HFFc6 (cell line): ENCODE data around the gene CAMK1. TPM values are rescaled to one million over a fixed set of nuclear protein-coding genes. Genes with fewer than 3 reads are reported as not detected.

ENCODE experiments used
- DNase-seq: peaks from one replicate; pipeline ENCODE4 v3.0.0-alpha.2; 2018
- H3K27ac Mint-ChIP-seq: 2 replicates; pipeline ENCODE4 v1.8.0; 2020; ENCODE audit warnings: mild to moderate bottlenecking, mixed read lengths
- H3K27me3 Mint-ChIP-seq: 2 replicates; pipeline ENCODE4 v1.8.0; 2021; ENCODE audit warnings: mild to moderate bottlenecking, moderate library complexity, mixed read lengths; ENCODE audit not compliant: insufficient read depth
- H3K36me3 Mint-ChIP-seq: 2 replicates; pipeline ENCODE4 v1.8.0; 2021; ENCODE audit warnings: low read depth, mixed read lengths
- H3K4me1 Mint-ChIP-seq: 2 replicates; pipeline ENCODE4 v1.8.0; 2020; ENCODE audit warnings: low read depth, mixed read lengths
- H3K4me3 Mint-ChIP-seq: 2 replicates; pipeline ENCODE4 v1.8.0; 2020; ENCODE audit warnings: mild to moderate bottlenecking, moderate library complexity, mixed read lengths
- H3K9me3 Mint-ChIP-seq: 2 replicates; pipeline ENCODE4 v1.8.0; 2020; ENCODE audit warnings: mild to moderate bottlenecking, mixed read lengths
- total RNA-seq, 6 experiments: library from RNA; stranded (reverse); fragmentation: NEBNext Ultra II Directional; extraction: Animal tissue kit (Norgen Biotek cat#: 25700); gene quantifications; 2 replicates in 1 of 6; 3 replicates in 5 of 6; pipeline ENCODE4 v1.2.3, GENCODE V29; 2021
- TF ChIP-seq, protein P1 (sequence below): fragments of 200-600 bp; sonication (generic); IDR thresholded peaks from 2 replicates; pipeline ENCODE4 v1.5.0; 2021; ENCODE audit warnings: antibody characterized with exemption, mild to moderate bottlenecking

The CAMK1 gene
- total RNA-seq, 6 experiments from 2014 or later, result 22.1 to 33.0 (median 28.8) TPM

DNA sequence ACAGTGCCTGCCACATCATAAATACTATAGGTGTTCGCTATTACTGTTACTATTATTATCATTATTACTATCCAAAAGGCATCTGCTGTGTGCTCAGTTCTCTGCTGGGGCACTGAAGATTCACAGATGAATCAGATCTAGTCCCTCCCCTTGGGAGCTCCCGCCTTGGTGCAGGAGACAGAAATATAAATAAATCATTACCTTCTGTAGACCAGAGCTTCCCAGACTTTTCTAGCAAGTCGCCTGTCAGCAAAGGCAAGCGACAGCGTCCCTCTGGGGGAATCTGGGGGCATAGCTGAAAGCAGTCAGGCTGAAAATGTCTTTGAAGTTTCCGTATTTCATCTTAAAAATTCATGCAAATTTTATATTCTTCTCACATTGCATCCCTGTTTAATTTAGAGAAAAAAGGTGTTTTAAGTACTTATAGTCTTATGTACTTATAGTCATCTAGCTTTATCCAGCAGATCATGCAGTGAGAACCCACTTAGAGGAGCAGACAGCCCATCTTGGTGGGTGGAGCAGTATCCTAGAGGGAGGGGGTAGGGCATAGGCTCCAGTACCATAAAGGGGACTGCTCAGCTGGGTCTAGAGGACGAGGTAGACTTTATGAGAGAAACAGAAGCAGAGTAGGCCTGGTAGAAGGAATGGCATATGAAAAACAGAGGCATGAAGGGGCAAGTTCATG, 48.6 kb downstream of the CAMK1 start:
- DNase-seq, result peak; percentile 10
- Mint-ChIP-seq H3K4me1 (peaks cover 10% of the 10 kb centered on the region), H3K36me3 (no peaks in the 10 kb centered on the region), H3K4me3 (no peak overlapping the region), H3K27ac (no peak overlapping the region), H3K27me3 (peaks cover 20% of the 10 kb centered on the region), H3K9me3 (no peaks in the 10 kb centered on the region)
- TF ChIP-seq, protein P1, sequence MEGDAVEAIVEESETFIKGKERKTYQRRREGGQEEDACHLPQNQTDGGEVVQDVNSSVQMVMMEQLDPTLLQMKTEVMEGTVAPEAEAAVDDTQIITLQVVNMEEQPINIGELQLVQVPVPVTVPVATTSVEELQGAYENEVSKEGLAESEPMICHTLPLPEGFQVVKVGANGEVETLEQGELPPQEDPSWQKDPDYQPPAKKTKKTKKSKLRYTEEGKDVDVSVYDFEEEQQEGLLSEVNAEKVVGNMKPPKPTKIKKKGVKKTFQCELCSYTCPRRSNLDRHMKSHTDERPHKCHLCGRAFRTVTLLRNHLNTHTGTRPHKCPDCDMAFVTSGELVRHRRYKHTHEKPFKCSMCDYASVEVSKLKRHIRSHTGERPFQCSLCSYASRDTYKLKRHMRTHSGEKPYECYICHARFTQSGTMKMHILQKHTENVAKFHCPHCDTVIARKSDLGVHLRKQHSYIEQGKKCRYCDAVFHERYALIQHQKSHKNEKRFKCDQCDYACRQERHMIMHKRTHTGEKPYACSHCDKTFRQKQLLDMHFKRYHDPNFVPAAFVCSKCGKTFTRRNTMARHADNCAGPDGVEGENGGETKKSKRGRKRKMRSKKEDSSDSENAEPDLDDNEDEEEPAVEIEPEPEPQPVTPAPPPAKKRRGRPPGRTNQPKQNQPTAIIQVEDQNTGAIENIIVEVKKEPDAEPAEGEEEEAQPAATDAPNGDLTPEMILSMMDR, result no peak

DNA sequence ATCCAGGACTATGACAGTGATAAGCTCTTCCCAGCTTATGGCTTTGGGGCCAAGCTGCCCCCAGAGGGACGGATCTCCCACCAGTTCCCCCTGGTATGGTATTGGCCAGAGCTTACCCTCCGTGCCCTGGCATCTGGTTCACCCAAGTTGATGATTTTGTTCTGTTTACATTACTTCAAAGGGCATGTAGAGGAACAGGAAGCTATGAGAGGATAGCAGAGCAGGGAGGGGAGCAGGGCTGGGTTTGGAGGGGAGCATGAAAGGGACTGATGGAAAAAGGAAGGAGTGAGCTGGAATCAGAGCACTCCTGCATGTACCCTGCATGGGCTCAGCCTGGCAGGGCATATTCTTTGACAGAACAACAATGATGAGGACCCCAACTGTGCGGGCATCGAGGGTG, 51.6 kb downstream of the CAMK1 start:
- TF ChIP-seq, protein P1, result no peak
- Mint-ChIP-seq H3K4me3 (no peak overlapping the region), H3K9me3 (no peaks in the 10 kb centered on the region), H3K27ac (no peak overlapping the region), H3K27me3 (peaks cover 17% of the 10 kb centered on the region), H3K4me1 (peaks cover 15% of the 10 kb centered on the region), H3K36me3 (no peaks in the 10 kb centered on the region)
- DNase-seq, result no peak

DNA sequence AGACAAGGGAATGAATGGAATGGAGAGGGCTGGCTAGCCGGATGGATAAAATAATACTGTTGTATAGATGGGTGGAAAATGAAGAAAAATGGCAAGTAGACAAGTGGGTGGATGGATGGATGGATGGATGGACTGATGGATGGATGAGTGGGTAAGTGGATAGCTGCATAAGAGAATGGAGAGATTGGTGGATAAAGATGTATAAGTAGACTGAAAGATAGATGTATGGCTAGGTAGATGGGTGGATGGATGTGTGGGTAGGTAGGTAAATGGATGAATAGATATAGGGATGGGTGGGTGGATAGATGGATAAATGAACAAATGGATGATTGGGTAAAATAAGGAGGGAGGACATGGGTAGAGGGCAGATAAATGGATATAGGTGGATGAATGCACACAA, 52.2 kb downstream of the CAMK1 start:
- Mint-ChIP-seq H3K36me3 (no peaks in the 10 kb centered on the region), H3K4me1 (peaks cover 15% of the 10 kb centered on the region), H3K4me3 (no peak overlapping the region), H3K27me3 (peaks cover 19% of the 10 kb centered on the region), H3K27ac (no peak overlapping the region), H3K9me3 (no peaks in the 10 kb centered on the region)
- TF ChIP-seq, protein P1, result no peak
- DNase-seq, result no peak

DNA sequence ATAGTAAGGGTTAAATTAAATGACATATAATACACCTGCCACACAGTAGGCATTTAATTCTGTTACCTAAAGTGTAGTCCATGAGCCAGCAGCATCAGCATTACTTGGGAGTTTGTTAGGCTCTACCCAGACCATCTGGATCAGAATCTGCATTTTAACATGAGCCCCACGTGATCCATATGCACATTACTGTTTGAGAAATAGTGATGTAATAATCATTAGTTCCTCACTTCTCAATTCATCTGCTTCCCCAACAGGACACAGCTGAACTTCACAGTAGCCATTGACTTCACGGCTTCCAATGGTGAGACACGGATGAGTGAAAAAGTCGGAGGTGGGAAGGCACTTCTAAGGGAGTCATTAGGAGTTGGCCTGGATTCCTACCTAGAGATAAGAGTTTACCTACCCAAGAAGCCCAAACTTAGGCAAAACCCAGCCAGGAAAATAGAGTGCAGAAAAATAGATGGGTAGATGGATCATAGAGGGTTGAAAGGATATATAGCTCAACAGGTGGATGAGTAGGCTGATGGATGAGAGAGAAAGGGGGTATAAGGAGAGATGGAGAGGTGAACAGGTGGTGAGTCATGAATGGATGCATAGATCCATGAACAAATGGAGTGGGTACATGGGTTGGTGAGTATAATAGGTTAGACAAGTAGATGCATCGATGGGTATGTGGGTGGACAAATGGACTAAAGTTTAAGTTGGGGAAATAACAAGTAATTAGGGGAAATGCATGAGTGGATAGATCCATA, 52.8 kb downstream of the CAMK1 start:
- Mint-ChIP-seq H3K4me1 (peaks cover 15% of the 10 kb centered on the region), H3K27ac (no peak overlapping the region), H3K4me3 (no peak overlapping the region), H3K9me3 (no peaks in the 10 kb centered on the region), H3K27me3 (peaks cover 25% of the 10 kb centered on the region), H3K36me3 (no peaks in the 10 kb centered on the region)
- DNase-seq, result no peak
- TF ChIP-seq, protein P1, result no peak

DNA sequence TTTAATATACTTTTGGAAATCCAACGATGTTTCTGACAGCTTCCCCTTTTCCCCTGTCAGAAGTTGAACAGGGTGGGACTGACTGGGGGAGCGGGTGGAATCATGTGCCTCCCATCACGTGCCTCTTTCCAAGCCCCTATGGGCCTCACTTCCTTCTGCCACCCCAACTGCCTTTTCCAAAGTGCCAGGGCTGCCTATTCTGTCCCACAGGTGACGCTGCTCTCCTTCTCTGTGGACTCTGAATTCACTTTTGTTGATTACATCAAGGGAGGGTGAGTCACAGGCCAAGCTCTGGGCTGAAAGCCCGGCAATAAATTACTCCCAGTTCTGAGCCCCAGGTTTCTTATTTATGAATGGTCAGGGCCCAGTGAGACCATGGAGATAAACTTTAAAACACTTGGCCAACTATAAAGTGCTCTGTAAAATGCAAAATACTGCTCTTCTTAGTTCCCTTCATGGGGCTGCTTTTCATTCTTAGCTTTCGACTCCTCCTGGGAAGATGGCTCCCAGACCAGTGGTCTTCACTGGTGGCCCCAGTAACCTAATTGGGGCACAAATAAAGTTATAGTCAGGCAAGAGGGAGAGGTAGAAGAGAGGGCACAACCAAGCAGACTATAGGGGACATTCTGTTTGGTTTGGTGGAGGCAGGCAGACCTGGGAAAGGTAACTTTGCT, 53.8 kb downstream of the CAMK1 start:
- H3K27me3 Mint-ChIP-seq, result peaks cover 28% of the 10 kb centered on the region

More for the DNA sequence above, 53.8 kb downstream of the CAMK1 start:
- peak; percentile 84 for DNase-seq
- Mint-ChIP-seq H3K9me3 (no peaks in the 10 kb centered on the region), H3K4me1 (peaks cover 9% of the 10 kb centered on the region), H3K36me3 (no peaks in the 10 kb centered on the region), H3K4me3 (no peak overlapping the region), H3K27ac (no peak overlapping the region; the same call in 1 of the 2 replicates)
- TF ChIP-seq, protein P1, result peak; percentile 82
